ENCODE data around the gene RNF213.

GRCh38 chr17:80347536-80347935, 86.9 kb downstream of the RNF213 start:
- no peak for TF ChIP-seq GATA2 (CRISPR knock-in tag; IDR thresholded peaks at IDR 0.05)
- TF ChIP-seq MAX (IDR thresholded peaks at IDR 0.05; ENCODE audit: low read depth) = no peak
- no peak for TF ChIP-seq CTCF (IDR thresholded peaks at IDR 0.05)
- no peak for TF ChIP-seq POLR2AphosphoS5 (IDR thresholded peaks at IDR 0.05; ENCODE audit: low read depth, low read length)
- TF ChIP-seq TAF1 (IDR thresholded peaks at IDR 0.05; ENCODE audit: borderline replicate concordance, low read depth, low read length) = no peak
- TF ChIP-seq GABPA (IDR thresholded peaks at IDR 0.05; ENCODE audit: low read depth) = no peak
- no peak for TF ChIP-seq RFX5 (IDR thresholded peaks at IDR 0.05; ENCODE audit: low read length)
- TF ChIP-seq JUND (IDR thresholded peaks at IDR 0.05) = no peak
- no peak for TF ChIP-seq CHD2 (IDR thresholded peaks at IDR 0.05; ENCODE audit: low read length, partially characterized antibody)
- no peak for TF ChIP-seq MXI1 (IDR thresholded peaks at IDR 0.05; ENCODE audit: low read depth, low read length)
- no peak for TF ChIP-seq TEAD4 (IDR thresholded peaks at IDR 0.05; ENCODE audit: borderline replicate concordance, insufficient read depth)

All from SK-N-SH (cell line).